ENCODE data around the gene ABHD10. TPM values are rescaled to one million over a fixed set of nuclear protein-coding genes. Genes with fewer than 3 reads are reported as not detected.

The ABHD10 gene
- total RNA-seq, 1 experiment from 2014 or later, result 30.3 TPM

DNA sequence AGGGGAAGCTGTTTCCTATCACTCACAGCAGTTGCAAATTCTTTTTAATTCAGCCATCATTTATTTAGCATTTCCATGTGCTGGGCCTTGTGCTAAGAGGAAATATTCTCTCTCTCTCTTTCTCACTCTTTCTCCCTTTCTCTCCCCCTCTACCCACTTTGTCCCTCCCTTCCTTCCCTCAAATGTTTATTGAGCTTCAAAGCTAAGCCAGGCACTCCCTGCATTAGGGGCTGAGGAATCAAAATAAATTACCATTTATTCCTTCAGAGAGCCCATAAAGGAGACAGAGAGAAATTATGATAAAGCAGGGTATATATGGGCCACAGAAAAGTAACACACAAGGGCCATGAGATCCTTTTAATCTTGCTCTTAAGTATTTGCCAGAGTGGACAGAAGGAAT is 62.5 kb downstream of the ABHD10 start:
- Histone ChIP-seq H3K4me3 (ENCODE audit: low read depth in 2 of 2, low read length in 2 of 2) (no peak overlapping the region), H3K4me1 (ENCODE audit: control insufficient read depth, insufficient read depth, low read length) (peaks cover 5% of the 10 kb centered on the region; the same call in 1 of the 2 replicates), H3K27me3 (ENCODE audit: control insufficient read depth, insufficient read depth, low read length) (peaks cover 16% of the 10 kb centered on the region), H3K36me3 (ENCODE audit: control insufficient read depth, insufficient read depth, low read length) (no peaks in the 10 kb centered on the region), H3K9me3 (ENCODE audit: control insufficient read depth, insufficient read depth, low read depth, low read length) (no peaks in the 10 kb centered on the region), H3K27ac (ENCODE audit: low read length) (no peak overlapping the region)
- ATAC-seq, result no peak
- no TSS peak for BruUV-seq (replicated peaks)
- POLR2A ChIA-PET, result no interaction called here
- no peak for DNase-seq (ENCODE audit: low read depth, low spot score)
- intact Hi-C loops (cut with micrococcal nuclease; ENCODE audit: unreplicated experiment) (no loop called here), in situ Hi-C loops (cut with HindIII; ENCODE audit: low pct_unique_long_range_greater_than_20kb, low sequenced_read_pairs) (no loop called here)
- CTCF ChIA-PET, result interaction anchor here (0.6 kb wide), 1 partner anchor 47 kb away, joined by 3 read pairs; no protein-coding TSS in a partner anchor
- TF ChIP-seq TCF7L2 (IDR thresholded peaks at IDR 0.05; ENCODE audit: low read depth, low read length) (no peak), SIN3A (IDR thresholded peaks at IDR 0.05; ENCODE audit: borderline replicate concordance, insufficient read depth, low read depth, low read length) (no peak), POLR2AphosphoS5 (IDR thresholded peaks at IDR 0.05; ENCODE audit: low read depth, low read length) (no peak)
- TF ChIP-seq, protein P1, sequence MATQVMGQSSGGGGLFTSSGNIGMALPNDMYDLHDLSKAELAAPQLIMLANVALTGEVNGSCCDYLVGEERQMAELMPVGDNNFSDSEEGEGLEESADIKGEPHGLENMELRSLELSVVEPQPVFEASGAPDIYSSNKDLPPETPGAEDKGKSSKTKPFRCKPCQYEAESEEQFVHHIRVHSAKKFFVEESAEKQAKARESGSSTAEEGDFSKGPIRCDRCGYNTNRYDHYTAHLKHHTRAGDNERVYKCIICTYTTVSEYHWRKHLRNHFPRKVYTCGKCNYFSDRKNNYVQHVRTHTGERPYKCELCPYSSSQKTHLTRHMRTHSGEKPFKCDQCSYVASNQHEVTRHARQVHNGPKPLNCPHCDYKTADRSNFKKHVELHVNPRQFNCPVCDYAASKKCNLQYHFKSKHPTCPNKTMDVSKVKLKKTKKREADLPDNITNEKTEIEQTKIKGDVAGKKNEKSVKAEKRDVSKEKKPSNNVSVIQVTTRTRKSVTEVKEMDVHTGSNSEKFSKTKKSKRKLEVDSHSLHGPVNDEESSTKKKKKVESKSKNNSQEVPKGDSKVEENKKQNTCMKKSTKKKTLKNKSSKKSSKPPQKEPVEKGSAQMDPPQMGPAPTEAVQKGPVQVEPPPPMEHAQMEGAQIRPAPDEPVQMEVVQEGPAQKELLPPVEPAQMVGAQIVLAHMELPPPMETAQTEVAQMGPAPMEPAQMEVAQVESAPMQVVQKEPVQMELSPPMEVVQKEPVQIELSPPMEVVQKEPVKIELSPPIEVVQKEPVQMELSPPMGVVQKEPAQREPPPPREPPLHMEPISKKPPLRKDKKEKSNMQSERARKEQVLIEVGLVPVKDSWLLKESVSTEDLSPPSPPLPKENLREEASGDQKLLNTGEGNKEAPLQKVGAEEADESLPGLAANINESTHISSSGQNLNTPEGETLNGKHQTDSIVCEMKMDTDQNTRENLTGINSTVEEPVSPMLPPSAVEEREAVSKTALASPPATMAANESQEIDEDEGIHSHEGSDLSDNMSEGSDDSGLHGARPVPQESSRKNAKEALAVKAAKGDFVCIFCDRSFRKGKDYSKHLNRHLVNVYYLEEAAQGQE (IDR thresholded peaks at IDR 0.05; ENCODE audit: insufficient read depth in 1 of 2, low read depth in 2 of 2, low read length in 1 of 2), result no peak
- TF ChIP-seq, protein P2, sequence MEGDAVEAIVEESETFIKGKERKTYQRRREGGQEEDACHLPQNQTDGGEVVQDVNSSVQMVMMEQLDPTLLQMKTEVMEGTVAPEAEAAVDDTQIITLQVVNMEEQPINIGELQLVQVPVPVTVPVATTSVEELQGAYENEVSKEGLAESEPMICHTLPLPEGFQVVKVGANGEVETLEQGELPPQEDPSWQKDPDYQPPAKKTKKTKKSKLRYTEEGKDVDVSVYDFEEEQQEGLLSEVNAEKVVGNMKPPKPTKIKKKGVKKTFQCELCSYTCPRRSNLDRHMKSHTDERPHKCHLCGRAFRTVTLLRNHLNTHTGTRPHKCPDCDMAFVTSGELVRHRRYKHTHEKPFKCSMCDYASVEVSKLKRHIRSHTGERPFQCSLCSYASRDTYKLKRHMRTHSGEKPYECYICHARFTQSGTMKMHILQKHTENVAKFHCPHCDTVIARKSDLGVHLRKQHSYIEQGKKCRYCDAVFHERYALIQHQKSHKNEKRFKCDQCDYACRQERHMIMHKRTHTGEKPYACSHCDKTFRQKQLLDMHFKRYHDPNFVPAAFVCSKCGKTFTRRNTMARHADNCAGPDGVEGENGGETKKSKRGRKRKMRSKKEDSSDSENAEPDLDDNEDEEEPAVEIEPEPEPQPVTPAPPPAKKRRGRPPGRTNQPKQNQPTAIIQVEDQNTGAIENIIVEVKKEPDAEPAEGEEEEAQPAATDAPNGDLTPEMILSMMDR (IDR thresholded peaks at IDR 0.05), result no peak

DNA sequence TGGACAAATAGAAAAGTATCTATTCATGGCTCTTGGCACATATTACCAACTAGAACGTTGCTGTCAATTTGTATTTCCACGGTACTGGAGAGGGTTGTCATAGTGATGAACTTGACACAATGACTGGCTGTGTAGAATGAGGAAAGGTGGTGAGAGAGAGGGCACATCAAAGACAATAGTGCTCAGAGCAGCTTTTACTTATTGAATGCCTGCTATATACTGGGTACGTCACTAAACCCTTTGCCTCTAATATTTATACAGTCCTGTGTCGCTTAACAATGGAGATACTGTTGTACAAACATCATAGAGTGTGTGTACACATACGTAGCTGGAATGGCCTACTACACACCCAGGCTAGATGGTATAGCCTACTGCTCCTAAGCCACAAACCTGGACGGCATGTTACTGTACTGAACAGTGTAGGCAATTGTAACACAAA is 64.0 kb downstream of the ABHD10 start:
- in situ Hi-C loops (cut with HindIII; ENCODE audit: low pct_unique_long_range_greater_than_20kb, low sequenced_read_pairs), result no loop called here
- no TSS peak for BruUV-seq (replicated peaks)
- no peak for DNase-seq (ENCODE audit: low read depth, low spot score)
- Histone ChIP-seq H3K27ac (ENCODE audit: low read length) (no peak overlapping the region), H3K36me3 (ENCODE audit: control insufficient read depth, insufficient read depth, low read length) (no peaks in the 10 kb centered on the region), H3K4me3 (ENCODE audit: low read depth in 2 of 2, low read length in 2 of 2) (no peak overlapping the region), H3K4me1 (ENCODE audit: control insufficient read depth, insufficient read depth, low read length) (peaks cover 5% of the 10 kb centered on the region; the same call in 1 of the 2 replicates), H3K9me3 (ENCODE audit: control insufficient read depth, insufficient read depth, low read depth, low read length) (no peaks in the 10 kb centered on the region), H3K27me3 (ENCODE audit: control insufficient read depth, insufficient read depth, low read length) (peaks cover 16% of the 10 kb centered on the region)
- peak; percentile 54 for ATAC-seq
- ChIA-PET POLR2A (no interaction called here), CTCF (interaction anchor here (0.6 to 1.0 kb wide), 4 partner anchors 29 to 64 kb away, joined by 3 to 11 read pairs (median 4); partner anchors contain the start of gene ABHD10)
- TF ChIP-seq TCF7L2 (IDR thresholded peaks at IDR 0.05; ENCODE audit: low read depth, low read length) (no peak), POLR2AphosphoS5 (IDR thresholded peaks at IDR 0.05; ENCODE audit: low read depth, low read length) (no peak), SIN3A (IDR thresholded peaks at IDR 0.05; ENCODE audit: borderline replicate concordance, insufficient read depth, low read depth, low read length) (no peak)
- TF ChIP-seq, protein P2 (IDR thresholded peaks at IDR 0.05), result no peak
- TF ChIP-seq, protein P1 (IDR thresholded peaks at IDR 0.05; ENCODE audit: insufficient read depth in 1 of 2, low read depth in 2 of 2, low read length in 1 of 2), result no peak
- intact Hi-C loops (cut with micrococcal nuclease; ENCODE audit: unreplicated experiment), result loop anchor here (2.0 kb wide), 1 partner anchor 54 kb away; no protein-coding TSS in a partner anchor
